GM12878 (cell line): ENCODE measurements around the gene PTPRJ. TPM values are rescaled to one million over a fixed set of nuclear protein-coding genes. Genes with fewer than 3 reads are reported as not detected.

Experiments used
- ATAC-seq: fragments of 200-7000 bp; cut with Tn5 transposase; 3 replicates; pipeline ENCODE4 v1.9.1; 2020; ENCODE audit warnings: mild to moderate bottlenecking, moderate library complexity
- BruUV-seq: library from RNA; stranded (reverse); fragments of 400-500 nt; replicated peaks from 2 replicates; lab custom pipeline; 2021; lab: Mats Ljungman, UMichigan
- CTCF ChIA-PET: fragments of 300-600 bp; sonication (Branson Sonifier 250); formaldehyde crosslinking; extraction: SDS; loops from one replicate; lab custom pipeline; 2021; ENCODE audit warnings: inconsistent platforms; lab: Yijun Ruan, JAX
- POLR2A ChIA-PET: fragments of 350-600 bp; formaldehyde crosslinking; extraction: SDS; loops from one replicate; lab custom pipeline; 2021; ENCODE audit warnings: inconsistent platforms; lab: Charles Lee
- RAD21 ChIA-PET: fragments of 300-600 bp; sonication (Branson Sonifier 250); formaldehyde crosslinking; loops from one replicate; lab custom pipeline; 2023; ENCODE audit warnings: antibody characterized with exemption; ENCODE audit not compliant: unreplicated experiment; lab: Charles Lee
- SMC1A ChIA-PET: fragments of 300-600 bp; sonication (Branson Sonifier 250); formaldehyde crosslinking; loops from one replicate; lab custom pipeline; 2023; ENCODE audit not compliant: unreplicated experiment, uncharacterized antibody; lab: Charles Lee
- DNase-seq: peaks from one replicate; pipeline ENCODE4 v3.0.0-alpha.2; 2011; ENCODE audit warnings: low read depth, low spot score
- FAIRE-seq: peaks from 3 replicates; lab custom pipeline; 2011; peaks lifted over from hg19 to GRCh38; lab: Jason Lieb, UNC
- H2AFZ ChIP-seq: 2 replicates; pipeline ENCODE4 v1.6.0; 2011; ENCODE audit warnings: low read depth, low read length, control low read depth; ENCODE audit not compliant: control insufficient read depth
- H3K27ac ChIP-seq: 2 replicates; pipeline ENCODE4 v1.5.1; 2011; ENCODE audit warnings: control low read depth; ENCODE audit not compliant: control insufficient read depth, insufficient read depth
- H3K27me3 ChIP-seq, 2 experiments: replicated peaks in 1 of 2; 2 replicates each; pipeline versions ENCODE4 v1.6.0 to v1.6.1; 2011; ENCODE audit warnings: low read length in 1 of 2; ENCODE audit not compliant: control insufficient read depth in 2 of 2, insufficient read depth in 2 of 2
- H3K36me3 ChIP-seq, 2 experiments: 2 replicates each; pipeline ENCODE4 v1.5.1; 2011; ENCODE audit warnings: low read length in 1 of 2; ENCODE audit not compliant: control insufficient read depth in 2 of 2, insufficient read depth in 2 of 2
- H3K4me1 ChIP-seq: 2 replicates; pipeline ENCODE4 v1.6.1; 2011; ENCODE audit warnings: mild to moderate bottlenecking, low read length, moderate library complexity, mixed read lengths; ENCODE audit not compliant: control insufficient read depth, insufficient read depth
- H3K4me2 ChIP-seq: 2 replicates; pipeline ENCODE4 v1.6.0; 2011; ENCODE audit warnings: control low read depth; ENCODE audit not compliant: control insufficient read depth, insufficient read depth
- H3K4me3 ChIP-seq: fragments of 200-600 bp; sonication (generic); 2 replicates; pipeline ENCODE4 v1.5.1; 2016
- H3K79me2 ChIP-seq: 2 replicates; pipeline ENCODE4 v1.6.0; 2011; ENCODE audit warnings: low read length; ENCODE audit not compliant: control insufficient read depth, insufficient read depth
- H3K9ac ChIP-seq: 2 replicates; pipeline ENCODE4 v1.8.0; 2011; ENCODE audit warnings: low read length, control low read depth, mixed read lengths; ENCODE audit not compliant: control insufficient read depth, insufficient read depth
- H3K9me3 ChIP-seq: replicated peaks from 3 replicates; pipeline ENCODE4 v1.5.1; 2011; ENCODE audit warnings: mild to moderate bottlenecking, low read length; ENCODE audit not compliant: control insufficient read depth, insufficient read depth
- H4K20me1 ChIP-seq: 2 replicates; pipeline ENCODE4 v1.6.0; 2011; ENCODE audit not compliant: control insufficient read depth, insufficient read depth
- ATF7 ChIP-seq: fragments of 450-650 bp; IDR thresholded peaks from 2 replicates; pipeline ENCODE4 v1.6.1; 2016; ENCODE audit warnings: low read depth, mild to moderate bottlenecking
- BCL3 ChIP-seq: IDR thresholded peaks from 2 replicates; pipeline ENCODE4 v1.6.1; 2011; ENCODE audit warnings: borderline replicate concordance, low read depth, mild to moderate bottlenecking, moderate library complexity, low read length; ENCODE audit not compliant: insufficient read depth, poor library complexity, severe bottlenecking
- CHD2 ChIP-seq: IDR thresholded peaks from 2 replicates; pipeline ENCODE4 v1.6.1; 2011; ENCODE audit warnings: low read depth, low read length, improper control_type of control experiment, borderline replicate concordance
- CTCF ChIP-seq, 3 experiments: IDR thresholded peaks in 2 of 3; conservative IDR thresholded peaks in 1 of 3; 2 replicates each; pipeline ENCODE4 v1.5.1; 2011; ENCODE audit warnings: low read depth in 3 of 3, low read length in 3 of 3, mild to moderate bottlenecking in 3 of 3, control low read depth in 2 of 3, moderate library complexity in 2 of 3, inconsistent platforms in 1 of 3, mixed read lengths in 1 of 3; ENCODE audit not compliant: control insufficient read depth in 2 of 3, insufficient read depth in 1 of 3; ENCODE audit errors: extremely low read depth in 1 of 3
- EP300 ChIP-seq, 2 experiments: fragments of 150-350 bp in 1 of 2; IDR thresholded peaks; 2 replicates each; pipeline ENCODE4 v1.6.1; 2011 to 2012; ENCODE audit warnings: low read depth in 2 of 2, low read length in 2 of 2, borderline replicate concordance in 1 of 2, improper control_type of control experiment in 1 of 2, inconsistent platforms in 1 of 2; ENCODE audit not compliant: control insufficient read depth in 1 of 2
- HDAC6 ChIP-seq: fragments of 200-600 bp; sonication (generic); IDR thresholded peaks from one replicate; pipeline ENCODE4 v1.8.0; 2017; ENCODE audit warnings: antibody characterized with exemption; ENCODE audit not compliant: unreplicated experiment
- JUNB ChIP-seq: IDR thresholded peaks from 2 replicates; pipeline ENCODE4 v1.6.1; 2016; ENCODE audit warnings: antibody characterized with exemption, mild to moderate bottlenecking
- MTA3 ChIP-seq: IDR thresholded peaks from 2 replicates; pipeline ENCODE4 v1.6.1; 2012; ENCODE audit warnings: low read length, inconsistent platforms, borderline replicate concordance
- NKRF ChIP-seq: fragments of 450-650 bp; conservative IDR thresholded peaks from 2 replicates; pipeline ENCODE4 v1.6.1; 2017; ENCODE audit warnings: mild to moderate bottlenecking, moderate library complexity
- RB1 ChIP-seq: fragments of 450-650 bp; formaldehyde crosslinking; IDR thresholded peaks from 2 replicates; pipeline ENCODE4 v1.6.1; 2017; ENCODE audit warnings: mild to moderate bottlenecking, borderline replicate concordance
- SPI1 ChIP-seq: IDR thresholded peaks from 2 replicates; pipeline ENCODE4 v1.6.1; 2011; ENCODE audit warnings: low read depth, mild to moderate bottlenecking, low read length, moderate library complexity, borderline replicate concordance; ENCODE audit not compliant: insufficient read depth
- ZNF274 ChIP-seq: IDR thresholded peaks from one replicate; pipeline ENCODE4 v1.8.0; 2011; ENCODE audit not compliant: insufficient read length, insufficient read depth
- ZNF384 ChIP-seq: IDR thresholded peaks from 2 replicates; pipeline ENCODE4 v1.6.1; 2012; ENCODE audit warnings: low read depth, mild to moderate bottlenecking, low read length, improper control_type of control experiment, borderline replicate concordance
- ZZZ3 ChIP-seq: IDR thresholded peaks from 2 replicates; pipeline ENCODE4 v1.6.1; 2011; ENCODE audit warnings: low read depth; ENCODE audit not compliant: control insufficient read depth, insufficient read length
- WGBS: methylation state at CpG from one replicate; pipeline ENCODE4 v1.1.6; 2016; ENCODE audit warnings: low lambda C conversion rate; ENCODE audit not compliant: insufficient replicate concordance, insufficient coverage; ENCODE audit errors: missing lambda C conversion rate; 5-methylcytosine and 5-hydroxymethylcytosine counted together
- in situ Hi-C: fragments of 300-500 bp; cut with MboI; formaldehyde crosslinking; loops from 9 replicates; pipeline ENCODE4 v1.14.3; 2018; ENCODE audit warnings: mixed read lengths
- intact Hi-C: fragments of 100-400 bp; cut with micrococcal nuclease; formaldehyde crosslinking; loops from one replicate; pipeline ENCODE4 v1.14.2; 2022; ENCODE audit not compliant: unreplicated experiment
- polyA plus RNA-seq, 11 experiments: library from polyadenylated mRNA; depleted of rRNA in 4 of 11; unstranded in 6 of 11; stranded (reverse) in 5 of 11; fragments of >200 nt; fragmentation: Nextera tagmentation in 4 of 11; fragmentation: Illumina TruSeq in 1 of 11; extraction: Ambion mirVana in 4 of 11; extraction: Trizol in 1 of 11; gene quantifications; 1 replicate in 1 of 11; 2 replicates in 10 of 11; pipeline versions ENCODE4 v1.2.1 to v1.2.3, GENCODE V29; 2011 to 2016; ENCODE audit warnings: inconsistent platforms in 2 of 11, missing spikeins in 2 of 11, low read depth in 1 of 11
- total RNA-seq, 4 experiments: library from RNA; depleted of rRNA in 3 of 4; stranded (reverse); fragments of >200 nt in 3 of 4; fragmentation: Illumina TruSeq in 1 of 4; extraction: Trizol in 1 of 4; gene quantifications; 2 replicates each; pipeline versions ENCODE4 v1.2.1 to v1.2.3, GENCODE V29; 2013 to 2021
- TF ChIP-seq, protein P1 (sequence below): fragments of 450-650 bp; IDR thresholded peaks from 2 replicates; pipeline ENCODE4 v1.6.1; 2017; ENCODE audit warnings: low read depth, mild to moderate bottlenecking, moderate library complexity

The PTPRJ gene
- total and polyA plus RNA-seq, 10 of the 15 experiments (the other 5 are each of a cell fraction or from before 2014, with no cell fraction given) = 0.22 to 22.4 (median 7.4) TPM

GRCh38 chr11:48058788-48059187 lies 78.4 kb downstream of the PTPRJ start:
- SMC1A ChIA-PET = no interaction called here
- Histone ChIP-seq H2AFZ (no peak overlapping the region), H3K4me2 (no peak overlapping the region), H3K79me2 (peaks cover 5% of the 10 kb centered on the region; the same call in 1 of the 2 replicates), H3K9ac (no peak overlapping the region), H3K9me3 (no peaks in the 10 kb centered on the region), H3K4me1 (peaks cover 47% of the 10 kb centered on the region), H3K27ac (no peak overlapping the region), H3K27me3 (no peaks in the 10 kb centered on the region), H3K36me3 (0 out of 4 replicates have a peak, but pooled peaks cover 0 to 4% of the 10 kb centered on the region in 2 experiments), H4K20me1 (no peaks in the 10 kb centered on the region), H3K4me3 (no peak overlapping the region)
- in situ Hi-C loops = no loop called here
- FAIRE-seq = no peak
- WGBS = 80% methylated on average over 12 of the region's 12 CpGs
- TF ChIP-seq SPI1 (no peak), CHD2 (no peak), HDAC6 (no peak), NKRF (no peak), MTA3 (no peak), BCL3 (no peak), RB1 (no peak), ZNF384 (no peak), CTCF (IDR thresholded peaks at IDR 0.05 in 2 of 3, conservative IDR thresholded peaks at IDR 0.05 in 1 of 3; ENCODE audit: control insufficient read depth in 2 of 3, extremely low read depth in 1 of 3, insufficient read depth in 1 of 3, low read depth in 3 of 3, low read length in 3 of 3) (no peak), JUNB (no peak), ZZZ3 (no peak), EP300 (IDR thresholded peaks at IDR 0.05; ENCODE audit: borderline replicate concordance in 1 of 2, control insufficient read depth in 1 of 2, low read depth in 2 of 2, low read length in 2 of 2) (no peak), ZNF274 (no peak), ATF7 (no peak)
- TF ChIP-seq, protein P1, sequence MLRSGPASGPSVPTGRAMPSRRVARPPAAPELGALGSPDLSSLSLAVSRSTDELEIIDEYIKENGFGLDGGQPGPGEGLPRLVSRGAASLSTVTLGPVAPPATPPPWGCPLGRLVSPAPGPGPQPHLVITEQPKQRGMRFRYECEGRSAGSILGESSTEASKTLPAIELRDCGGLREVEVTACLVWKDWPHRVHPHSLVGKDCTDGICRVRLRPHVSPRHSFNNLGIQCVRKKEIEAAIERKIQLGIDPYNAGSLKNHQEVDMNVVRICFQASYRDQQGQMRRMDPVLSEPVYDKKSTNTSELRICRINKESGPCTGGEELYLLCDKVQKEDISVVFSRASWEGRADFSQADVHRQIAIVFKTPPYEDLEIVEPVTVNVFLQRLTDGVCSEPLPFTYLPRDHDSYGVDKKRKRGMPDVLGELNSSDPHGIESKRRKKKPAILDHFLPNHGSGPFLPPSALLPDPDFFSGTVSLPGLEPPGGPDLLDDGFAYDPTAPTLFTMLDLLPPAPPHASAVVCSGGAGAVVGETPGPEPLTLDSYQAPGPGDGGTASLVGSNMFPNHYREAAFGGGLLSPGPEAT = no peak
- DNase-seq = no peak
- BruUV-seq = no TSS peak
- RAD21 ChIA-PET = no interaction called here
- intact Hi-C loops = no loop called here
- no peak for ATAC-seq
- POLR2A ChIA-PET = no interaction called here
- CTCF ChIA-PET = interaction anchor here (0.6 to 1.5 kb wide), 2 partner anchors 20 to 124 kb away, joined by 4 read pairs; no protein-coding TSS in a partner anchor
